GM19397 (cell line): Measurements from ENCODE around the gene CEP83.

ENCODE experiments used
- ATAC-seq: cut with Tn5 transposase; IDR thresholded peaks from one replicate; pipeline ENCODE4 v1.9.1; 2021; ENCODE audit warnings: mild to moderate bottlenecking, moderate library complexity; ENCODE audit not compliant: unreplicated experiment

The CEP83 gene

GRCh38 chr12:94273272-94273671 is 186.4 kb downstream of the CEP83 start:
- ATAC-seq = no peak

- no peak for ATAC-seq
These were observed 187.4 kb downstream of the CEP83 start for GRCh38 chr12:94272280-94272679.

- ATAC-seq = no peak
These were observed 188.3 kb downstream of the CEP83 start for GRCh38 chr12:94271351-94271750.

GRCh38 chr12:94269316-94269999 is 190.2 kb downstream of the CEP83 start:
- ATAC-seq = no peak

- no peak for ATAC-seq
These were observed 191.7 kb downstream of the CEP83 start for GRCh38 chr12:94267921-94268471.

GRCh38 chr12:94267537-94267872 is 192.2 kb downstream of the CEP83 start:
- ATAC-seq = no peak

GRCh38 chr12:94266796-94267536 is 192.7 kb downstream of the CEP83 start:
- no peak for ATAC-seq

- no peak for ATAC-seq
These were observed 193.5 kb downstream of the CEP83 start for GRCh38 chr12:94265966-94266745.

GRCh38 chr12:94265539-94265938 is 194.1 kb downstream of the CEP83 start:
- ATAC-seq = no peak

GRCh38 chr12:94264736-94265485 is 194.8 kb downstream of the CEP83 start:
- ATAC-seq = no peak

- ATAC-seq = no peak
These were observed 195.6 kb downstream of the CEP83 start for GRCh38 chr12:94263905-94264561.

- ATAC-seq = peak; percentile 36
These were observed 196.5 kb downstream of the CEP83 start for GRCh38 chr12:94263011-94263811.

- peak; percentile 51 for ATAC-seq
These were observed 197.2 kb downstream of the CEP83 start for GRCh38 chr12:94262228-94263010.

- ATAC-seq = no peak
These were observed 197.9 kb downstream of the CEP83 start for GRCh38 chr12:94261786-94262185.

- no peak for ATAC-seq
These were observed 198.5 kb downstream of the CEP83 start for GRCh38 chr12:94261119-94261518.

- no peak for ATAC-seq
These were observed 198.9 kb downstream of the CEP83 start for GRCh38 chr12:94260717-94261116.

- no peak for ATAC-seq
These were observed 199.7 kb downstream of the CEP83 start for GRCh38 chr12:94260017-94260416.

GRCh38 chr12:94258593-94258992 is 201.1 kb downstream of the CEP83 start:
- no peak for ATAC-seq
